GM12878 (cell line): Measurements from ENCODE around the gene ALDH1A1. TPM values are rescaled to one million over a fixed set of nuclear protein-coding genes. Genes with fewer than 3 reads are reported as not detected.

Experiments
- ATAC-seq: fragments of 200-7000 bp; cut with Tn5 transposase; 3 replicates; pipeline ENCODE4 v1.9.1; 2020; ENCODE audit warnings: mild to moderate bottlenecking, moderate library complexity
- BruUV-seq: library from RNA; stranded (reverse); fragments of 400-500 nt; replicated peaks from 2 replicates; lab custom pipeline; 2021; lab: Mats Ljungman, UMichigan
- CTCF ChIA-PET: fragments of 300-600 bp; sonication (Branson Sonifier 250); formaldehyde crosslinking; extraction: SDS; loops from one replicate; lab custom pipeline; 2021; ENCODE audit warnings: inconsistent platforms; lab: Yijun Ruan, JAX
- POLR2A ChIA-PET: fragments of 350-600 bp; formaldehyde crosslinking; extraction: SDS; loops from one replicate; lab custom pipeline; 2021; ENCODE audit warnings: inconsistent platforms; lab: Charles Lee
- RAD21 ChIA-PET: fragments of 300-600 bp; sonication (Branson Sonifier 250); formaldehyde crosslinking; loops from one replicate; lab custom pipeline; 2023; ENCODE audit warnings: antibody characterized with exemption; ENCODE audit not compliant: unreplicated experiment; lab: Charles Lee
- SMC1A ChIA-PET: fragments of 300-600 bp; sonication (Branson Sonifier 250); formaldehyde crosslinking; loops from one replicate; lab custom pipeline; 2023; ENCODE audit not compliant: unreplicated experiment, uncharacterized antibody; lab: Charles Lee
- DNase-seq: peaks from one replicate; pipeline ENCODE4 v3.0.0-alpha.2; 2011; ENCODE audit warnings: low read depth, low spot score
- FAIRE-seq: peaks from 3 replicates; lab custom pipeline; 2011; peaks lifted over from hg19 to GRCh38; lab: Jason Lieb, UNC
- H2AFZ ChIP-seq: 2 replicates; pipeline ENCODE4 v1.6.0; 2011; ENCODE audit warnings: low read depth, low read length, control low read depth; ENCODE audit not compliant: control insufficient read depth
- H3K27ac ChIP-seq: 2 replicates; pipeline ENCODE4 v1.5.1; 2011; ENCODE audit warnings: control low read depth; ENCODE audit not compliant: control insufficient read depth, insufficient read depth
- H3K27me3 ChIP-seq, 2 experiments: replicated peaks in 1 of 2; 2 replicates each; pipeline versions ENCODE4 v1.6.0 to v1.6.1; 2011; ENCODE audit warnings: low read length in 1 of 2; ENCODE audit not compliant: control insufficient read depth in 2 of 2, insufficient read depth in 2 of 2
- H3K36me3 ChIP-seq, 2 experiments: 2 replicates each; pipeline ENCODE4 v1.5.1; 2011; ENCODE audit warnings: low read length in 1 of 2; ENCODE audit not compliant: control insufficient read depth in 2 of 2, insufficient read depth in 2 of 2
- H3K4me1 ChIP-seq: 2 replicates; pipeline ENCODE4 v1.6.1; 2011; ENCODE audit warnings: mild to moderate bottlenecking, low read length, moderate library complexity, mixed read lengths; ENCODE audit not compliant: control insufficient read depth, insufficient read depth
- H3K4me2 ChIP-seq: 2 replicates; pipeline ENCODE4 v1.6.0; 2011; ENCODE audit warnings: control low read depth; ENCODE audit not compliant: control insufficient read depth, insufficient read depth
- H3K4me3 ChIP-seq: fragments of 200-600 bp; sonication (generic); 2 replicates; pipeline ENCODE4 v1.5.1; 2016
- H3K79me2 ChIP-seq: 2 replicates; pipeline ENCODE4 v1.6.0; 2011; ENCODE audit warnings: low read length; ENCODE audit not compliant: control insufficient read depth, insufficient read depth
- H3K9ac ChIP-seq: 2 replicates; pipeline ENCODE4 v1.8.0; 2011; ENCODE audit warnings: low read length, control low read depth, mixed read lengths; ENCODE audit not compliant: control insufficient read depth, insufficient read depth
- H3K9me3 ChIP-seq: replicated peaks from 3 replicates; pipeline ENCODE4 v1.5.1; 2011; ENCODE audit warnings: mild to moderate bottlenecking, low read length; ENCODE audit not compliant: control insufficient read depth, insufficient read depth
- H4K20me1 ChIP-seq: 2 replicates; pipeline ENCODE4 v1.6.0; 2011; ENCODE audit not compliant: control insufficient read depth, insufficient read depth
- BHLHE40 ChIP-seq, 2 experiments: fragments of 450-650 bp in 1 of 2; IDR thresholded peaks; 2 replicates each; pipeline ENCODE4 v1.6.1; 2011 to 2017; ENCODE audit warnings: low read depth in 2 of 2, borderline replicate concordance in 1 of 2, improper control_type of control experiment in 1 of 2, low read length in 1 of 2, mild to moderate bottlenecking in 1 of 2
- CEBPB ChIP-seq, 2 experiments: fragments of 150-350 bp in 1 of 2; IDR thresholded peaks; 2 replicates each; pipeline ENCODE4 v1.6.1; 2012 to 2014; ENCODE audit warnings: low read depth in 2 of 2, low read length in 2 of 2, borderline replicate concordance in 1 of 2, inconsistent platforms in 1 of 2
- CEBPZ ChIP-seq: fragments of 150-350 bp; IDR thresholded peaks from 2 replicates; pipeline ENCODE4 v1.6.1; 2016; ENCODE audit warnings: low read depth, low read length
- CHD2 ChIP-seq: IDR thresholded peaks from 2 replicates; pipeline ENCODE4 v1.6.1; 2011; ENCODE audit warnings: low read depth, low read length, improper control_type of control experiment, borderline replicate concordance
- CUX1 ChIP-seq: IDR thresholded peaks from 2 replicates; pipeline ENCODE4 v1.6.1; 2012; ENCODE audit warnings: improper control_type of control experiment, low read depth, low read length; ENCODE audit not compliant: insufficient replicate concordance
- IKZF2 ChIP-seq, 2 experiments: fragments of 450-650 bp; IDR thresholded peaks; 2 replicates each; pipeline ENCODE4 v1.6.1; 2017; ENCODE audit warnings: mild to moderate bottlenecking in 2 of 2, moderate library complexity in 2 of 2
- KDM1A ChIP-seq: fragments of 200-600 bp; sonication (generic); IDR thresholded peaks from 2 replicates; pipeline ENCODE4 v1.6.1; 2016; ENCODE audit warnings: borderline replicate concordance
- MEF2A ChIP-seq: IDR thresholded peaks from 2 replicates; pipeline ENCODE4 v1.6.1; 2011; ENCODE audit warnings: low read depth, mild to moderate bottlenecking, low read length, moderate library complexity; ENCODE audit not compliant: insufficient read depth
- NR2C2 ChIP-seq: IDR thresholded peaks from 2 replicates; pipeline ENCODE4 v1.6.1; 2011; ENCODE audit warnings: borderline replicate concordance, low read depth; ENCODE audit not compliant: control insufficient read depth, insufficient read length
- NRF1 ChIP-seq: conservative IDR thresholded peaks from 2 replicates; pipeline ENCODE4 v1.6.1; 2011; ENCODE audit warnings: mild to moderate bottlenecking, low read depth, low read length, improper control_type of control experiment
- PRDM15 ChIP-seq: fragments of 450-650 bp; formaldehyde crosslinking; IDR thresholded peaks from 2 replicates; pipeline ENCODE4 v1.4.0; 2020; ENCODE audit warnings: mild to moderate bottlenecking, moderate library complexity
- in situ Hi-C: fragments of 300-500 bp; cut with MboI; formaldehyde crosslinking; loops from 9 replicates; pipeline ENCODE4 v1.14.3; 2018; ENCODE audit warnings: mixed read lengths
- intact Hi-C: fragments of 100-400 bp; cut with micrococcal nuclease; formaldehyde crosslinking; loops from one replicate; pipeline ENCODE4 v1.14.2; 2022; ENCODE audit not compliant: unreplicated experiment
- polyA plus RNA-seq, 11 experiments: library from polyadenylated mRNA; depleted of rRNA in 4 of 11; unstranded in 6 of 11; stranded (reverse) in 5 of 11; fragments of >200 nt; fragmentation: Nextera tagmentation in 4 of 11; fragmentation: Illumina TruSeq in 1 of 11; extraction: Ambion mirVana in 4 of 11; extraction: Trizol in 1 of 11; gene quantifications; 1 replicate in 1 of 11; 2 replicates in 10 of 11; pipeline versions ENCODE4 v1.2.1 to v1.2.3, GENCODE V29; 2011 to 2016; ENCODE audit warnings: inconsistent platforms in 2 of 11, missing spikeins in 2 of 11, low read depth in 1 of 11
- total RNA-seq, 4 experiments: library from RNA; depleted of rRNA in 3 of 4; stranded (reverse); fragments of >200 nt in 3 of 4; fragmentation: Illumina TruSeq in 1 of 4; extraction: Trizol in 1 of 4; gene quantifications; 2 replicates each; pipeline versions ENCODE4 v1.2.1 to v1.2.3, GENCODE V29; 2013 to 2021

ALDH1A1 gene
- total and polyA plus RNA-seq, 10 of the 15 experiments (the other 5 are each of a cell fraction or from before 2014, with no cell fraction given), result 0.03 to 0.54 TPM; not detected in 8

GRCh38 chr9:72875221-72875620, 77.6 kb downstream of the ALDH1A1 start:
- FAIRE-seq, result no peak
- SMC1A ChIA-PET, result interaction anchor here (0.9 to 1.4 kb wide), 3 partner anchors 9 to 147 kb away, joined by 3 to 5 read pairs (median 3); no protein-coding TSS in a partner anchor
- ATAC-seq, result no peak
- CTCF ChIA-PET, result interaction anchor here (0.6 to 2.8 kb wide), 4 partner anchors 147 to 305 kb away, joined by 3 to 11 read pairs (median 4); no protein-coding TSS in a partner anchor
- H3K9ac ChIP-seq, result no peak overlapping the region
- no peak for DNase-seq
- no TSS peak for BruUV-seq
- in situ Hi-C loops (no loop called here), intact Hi-C loops (no loop called here)
- H3K4me2 ChIP-seq, result no peak overlapping the region
- H4K20me1 ChIP-seq, result no peaks in the 10 kb centered on the region
- no peaks in the 10 kb centered on the region for H3K9me3 ChIP-seq
- RAD21 ChIA-PET, result no interaction called here
- POLR2A ChIA-PET, result no interaction called here
- H3K79me2 ChIP-seq, result no peaks in the 10 kb centered on the region
- no peak overlapping the region for H2AFZ ChIP-seq
- TF ChIP-seq CEBPZ (no peak), NR2C2 (no peak), CEBPB (IDR thresholded peaks at IDR 0.05; ENCODE audit: borderline replicate concordance in 1 of 2, low read depth in 2 of 2, low read length in 2 of 2) (no peak), NRF1 (no peak), CHD2 (no peak), IKZF2 (IDR thresholded peaks at IDR 0.05) (no peak), BHLHE40 (IDR thresholded peaks at IDR 0.05; ENCODE audit: borderline replicate concordance in 1 of 2, low read depth in 2 of 2, low read length in 1 of 2) (no peak), MEF2A (no peak), CUX1 (no peak), PRDM15 (CRISPR knock-in tag) (no peak), KDM1A (no peak)
- no peaks in the 10 kb centered on the region for H3K4me1 ChIP-seq
- no peaks in the 10 kb centered on the region for H3K36me3 ChIP-seq
- no peak overlapping the region for H3K4me3 ChIP-seq
- no peaks in the 10 kb centered on the region; a peak in 1 of 4 replicates for H3K27me3 ChIP-seq
- H3K27ac ChIP-seq, result no peak overlapping the region
